CD14-positive monocyte (primary cell): ENCODE data around the gene GNAZ. TPM values are rescaled to one million over a fixed set of nuclear protein-coding genes. Genes with fewer than 3 reads are reported as not detected.
A peak's percentile ranks its signal among the peaks of the same experiment; 100 is the strongest.

Experiments
- DNase-seq, 3 donors: peaks; one replicate each; pipeline ENCODE4 v3.0.0-alpha.2; 2011 to 2022
- H2AFZ ChIP-seq: 2 replicates; pipeline ENCODE4 v1.6.0; 2012; ENCODE audit warnings: mild to moderate bottlenecking, low read depth, low read length, inconsistent platforms; ENCODE audit not compliant: insufficient read depth, poor library complexity, severe bottlenecking
- H3K27ac ChIP-seq, 2 donors: 1 replicate in 1 of 2; 2 replicates in 1 of 2; pipeline ENCODE4 v1.5.1; 2012 to 2013; ENCODE audit warnings: low read length in 2 of 2, control low read depth in 1 of 2, inconsistent platforms in 1 of 2, low read depth in 1 of 2, mild to moderate bottlenecking in 1 of 2
- H3K27me3 ChIP-seq, 2 donors: one replicate each; pipeline versions ENCODE4 v1.6.0 to v1.6.1; 2011 to 2013; ENCODE audit warnings: low read length in 2 of 2; ENCODE audit not compliant: control insufficient read depth in 2 of 2, insufficient read depth in 2 of 2
- H3K36me3 ChIP-seq, 2 donors: replicated peaks in 1 of 2; 1 replicate in 1 of 2; 2 replicates in 1 of 2; pipeline versions ENCODE4 v1.5.1 to v1.6.1; 2012 to 2013; ENCODE audit warnings: low read length in 2 of 2, control low read depth in 1 of 2, inconsistent platforms in 1 of 2, mild to moderate bottlenecking in 1 of 2; ENCODE audit not compliant: insufficient read depth in 2 of 2, control insufficient read depth in 1 of 2
- H3K4me1 ChIP-seq, 2 donors: 1 replicate in 1 of 2; 2 replicates in 1 of 2; pipeline versions ENCODE4 v1.5.1 to v1.6.1; 2012 to 2013; ENCODE audit warnings: low read length in 2 of 2, control low read depth in 1 of 2, inconsistent platforms in 1 of 2, mild to moderate bottlenecking in 1 of 2, moderate library complexity in 1 of 2; ENCODE audit not compliant: insufficient read depth in 2 of 2, control insufficient read depth in 1 of 2
- H3K4me2 ChIP-seq: replicated peaks from 2 replicates; pipeline ENCODE3; 2012; ENCODE audit warnings: low read length, moderate library complexity, mild to moderate bottlenecking; ENCODE audit not compliant: poor library complexity, severe bottlenecking; ENCODE audit errors: extremely low read depth
- H3K4me3 ChIP-seq, 3 experiments: fragments of 200-600 bp in 1 of 3; sonication (generic) in 1 of 3; replicated peaks in 1 of 3; 1 replicate in 2 of 3; 2 replicates in 1 of 3; pipeline ENCODE4 v1.5.1; 2011 to 2013; ENCODE audit warnings: low read length in 3 of 3, mild to moderate bottlenecking in 3 of 3, control low read depth in 2 of 3, low read depth in 2 of 3, inconsistent platforms in 1 of 3, moderate library complexity in 1 of 3
- H3K79me2 ChIP-seq: 2 replicates; pipeline ENCODE4 v1.6.0; 2012; ENCODE audit warnings: mild to moderate bottlenecking, control low read depth, inconsistent platforms, low read length, moderate library complexity; ENCODE audit not compliant: insufficient read depth
- H3K9ac ChIP-seq: 2 replicates; pipeline ENCODE4 v1.6.0; 2017; ENCODE audit warnings: low read length, mild to moderate bottlenecking; ENCODE audit not compliant: insufficient read depth, poor library complexity, severe bottlenecking
- H3K9me3 ChIP-seq, 2 donors: replicated peaks in 1 of 2; 1 replicate in 1 of 2; 2 replicates in 1 of 2; pipeline versions ENCODE4 v1.5.1 to v1.6.1; 2012 to 2013; ENCODE audit warnings: low read length in 2 of 2, control low read depth in 1 of 2; ENCODE audit not compliant: control insufficient read depth in 1 of 2, insufficient read depth in 1 of 2
- H4K20me1 ChIP-seq: 2 replicates; pipeline ENCODE4 v1.6.0; 2012; ENCODE audit warnings: mild to moderate bottlenecking, low read length, control low read depth, moderate library complexity; ENCODE audit not compliant: insufficient read depth
- H3K27ac Mint-ChIP-seq, 7 donors: one replicate each; pipeline ENCODE4 v1.8.0; 2020; ENCODE audit warnings: mild to moderate bottlenecking in 7 of 7, mixed read lengths in 7 of 7, moderate library complexity in 6 of 7, inconsistent platforms in 2 of 7
- H3K27me3 Mint-ChIP-seq, 3 donors: one replicate each; pipeline ENCODE4 v1.8.0; 2021 to 2022; ENCODE audit warnings: low read depth in 3 of 3, mild to moderate bottlenecking in 3 of 3, mixed read lengths in 3 of 3, moderate library complexity in 3 of 3, inconsistent platforms in 1 of 3
- H3K36me3 Mint-ChIP-seq, 2 donors: one replicate each; pipeline ENCODE4 v1.8.0; 2020; ENCODE audit warnings: mixed read lengths in 2 of 2, inconsistent platforms in 1 of 2, mild to moderate bottlenecking in 1 of 2
- H3K4me1 Mint-ChIP-seq: one replicate; pipeline ENCODE4 v1.8.0; 2020; ENCODE audit warnings: mild to moderate bottlenecking, mixed read lengths
- H3K4me3 Mint-ChIP-seq, 2 donors: one replicate each; pipeline ENCODE4 v1.8.0; 2020; ENCODE audit warnings: mild to moderate bottlenecking in 2 of 2, mixed read lengths in 2 of 2, moderate library complexity in 1 of 2
- H3K9me3 Mint-ChIP-seq, 7 donors: one replicate each; pipeline ENCODE4 v1.8.0; 2020 to 2022; ENCODE audit warnings: mixed read lengths in 7 of 7, mild to moderate bottlenecking in 6 of 7, moderate library complexity in 6 of 7, inconsistent platforms in 2 of 7
- CTCF ChIP-seq: fragments of 200-600 bp; IDR thresholded peaks from one replicate; pipeline ENCODE4 v1.8.0; 2022; ENCODE audit warnings: antibody characterized with exemption, mild to moderate bottlenecking
- WGBS: methylation state at CpG from one replicate; pipeline ENCODE4 v1.1.5; 2013; ENCODE audit warnings: missing lambda C conversion rate; ENCODE audit not compliant: insufficient coverage; 5-methylcytosine and 5-hydroxymethylcytosine counted together
- intact Hi-C, 2 donors: fragments of 100-400 bp; cut with micrococcal nuclease; formaldehyde crosslinking; loops; one replicate each; pipeline versions ENCODE4 v1.15.0 to v1.15.1; 2023
- polyA plus RNA-seq, 3 donors: library from polyadenylated mRNA; depleted of rRNA in 1 of 3; unstranded in 2 of 3; stranded (reverse) in 1 of 3; fragments of 300-500 nt in 2 of 3; fragments of >200 nt in 1 of 3; fragmentation: Illumina TruSeq in 2 of 3; gene quantifications; 1 replicate in 2 of 3; 2 replicates in 1 of 3; pipeline ENCODE4 v1.2.3, GENCODE V29; 2012 to 2021

GNAZ gene
- polyA plus RNA-seq, 3 donors = 0.04 to 0.05 TPM; not detected in 1

DNA sequence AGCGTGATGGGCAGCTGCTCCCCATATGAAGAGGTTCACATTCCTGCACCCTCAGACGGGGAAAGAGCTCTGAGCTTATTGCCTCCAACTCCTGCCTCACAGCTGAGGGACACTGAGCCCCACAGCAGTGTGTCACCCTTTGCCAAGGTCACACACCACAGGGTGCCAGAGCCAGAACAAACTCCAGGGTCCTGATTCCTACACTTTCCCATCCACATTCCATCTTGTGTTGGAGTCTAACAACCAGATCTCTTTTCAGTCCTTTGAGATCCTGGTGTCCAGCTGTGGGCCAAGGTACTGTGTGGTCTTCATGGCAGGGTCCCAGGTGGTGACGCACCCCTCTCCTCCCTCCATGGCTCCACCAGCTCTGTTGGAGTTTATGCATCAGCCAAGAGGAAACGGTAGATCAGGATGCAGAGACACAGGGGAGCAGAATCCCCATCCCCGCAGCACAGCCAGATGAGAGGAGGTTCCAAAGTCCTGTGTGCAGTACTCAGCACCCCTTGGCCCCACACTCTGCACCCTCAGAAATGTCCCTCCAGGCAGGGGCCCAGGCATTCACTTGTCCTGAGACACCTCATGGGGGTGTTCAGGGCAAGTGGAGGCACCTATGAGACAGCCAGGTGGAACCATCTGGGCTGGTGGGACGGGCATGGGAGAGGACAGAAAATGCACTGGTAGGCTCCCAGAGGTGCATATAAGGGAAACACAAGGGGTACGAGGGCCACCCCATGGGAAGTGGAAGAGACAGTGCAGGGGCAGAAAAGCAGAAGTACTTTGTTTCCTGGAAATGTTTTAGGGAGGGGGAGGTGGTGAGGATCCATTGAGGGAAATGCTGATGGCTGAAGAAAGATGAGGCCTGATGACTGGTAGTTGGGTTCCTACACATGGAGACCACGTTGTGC, 32.6 kb upstream of the GNAZ start:
- Histone ChIP-seq H2AFZ (no peak overlapping the region), H3K79me2 (no peaks in the 10 kb centered on the region), H4K20me1 (no peaks in the 10 kb centered on the region), H3K4me3 (no peak overlapping the region), H3K36me3 (no peaks in the 10 kb centered on the region), H3K4me1 (no peaks in the 10 kb centered on the region), H3K27me3 (peaks cover 0 to 11% of the 10 kb centered on the region in 2 donors), H3K27ac (no peak overlapping the region), H3K9ac (no peak overlapping the region), H3K4me2 (no peak overlapping the region), H3K9me3 (no peaks in the 10 kb centered on the region)
- peak overlapping the region in 1 of 7 donors; percentile 31 for H3K27ac Mint-ChIP-seq
- no peaks in the 10 kb centered on the region for H3K36me3 Mint-ChIP-seq
- peak overlapping the region in 1 of 2 donors; percentile 29 for H3K4me3 Mint-ChIP-seq
- 73% methylated on average over 6 of the region's 8 CpGs for WGBS
- H3K4me1 Mint-ChIP-seq = peaks cover 10% of the 10 kb centered on the region
- intact Hi-C loops = no loop called here
- H3K27me3 Mint-ChIP-seq = peaks cover 7 to 10% (median 9%) of the 10 kb centered on the region in 3 donors
- peaks cover 0 to 3% (median 0%) of the 10 kb centered on the region in 7 donors for H3K9me3 Mint-ChIP-seq
- TF ChIP-seq CTCF = no peak
- DNase-seq = no peak

DNA sequence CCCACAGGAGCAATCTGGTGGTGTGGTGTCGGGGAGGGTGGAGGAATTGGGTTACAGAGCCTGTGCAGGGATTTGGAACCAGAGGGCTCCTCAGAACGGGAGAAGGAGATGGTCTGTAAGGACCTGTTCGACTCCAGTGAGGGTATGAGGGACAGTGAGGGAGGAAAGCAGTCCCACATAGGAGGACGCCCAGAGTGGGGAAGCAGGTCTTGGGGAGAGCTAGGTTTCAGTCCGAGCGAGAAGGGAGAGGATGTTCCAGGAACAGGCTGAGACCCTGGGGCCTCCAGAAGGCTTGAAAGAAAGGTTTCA, 32.0 kb upstream of the GNAZ start:
- Mint-ChIP-seq H3K27ac (peak overlapping the region in 1 of 7 donors; percentile 31), H3K36me3 (no peaks in the 10 kb centered on the region), H3K4me3 (no peak overlapping the region), H3K27me3 (peaks cover 5 to 8% (median 8%) of the 10 kb centered on the region in 3 donors), H3K4me1 (peaks cover 10% of the 10 kb centered on the region), H3K9me3 (no peaks in the 10 kb centered on the region)
- Histone ChIP-seq H3K27me3 (peaks cover 0 to 15% of the 10 kb centered on the region in 2 donors), H4K20me1 (no peaks in the 10 kb centered on the region), H3K4me2 (no peak overlapping the region), H3K4me3 (no peak overlapping the region), H3K4me1 (no peaks in the 10 kb centered on the region), H3K27ac (no peak overlapping the region), H3K36me3 (no peaks in the 10 kb centered on the region), H3K9me3 (no peaks in the 10 kb centered on the region), H3K79me2 (no peaks in the 10 kb centered on the region), H2AFZ (no peak overlapping the region), H3K9ac (no peak overlapping the region)
- intact Hi-C loops = no loop called here
- no peak for TF ChIP-seq CTCF
- no peak for DNase-seq
- 100% methylated on average over 6 of the region's 6 CpGs for WGBS
